Cardiac muscle cell (in vitro differentiated cells and primary cell): Measurements from ENCODE around the gene SLC29A1. TPM values are rescaled to one million over a fixed set of nuclear protein-coding genes. Genes with fewer than 3 reads are reported as not detected.

Source experiments
- DNase-seq, 2 donors: peaks; one replicate each; pipeline versions ENCODE4 v3.0.0 to v3.0.0-alpha.2; 2010 to 2017; ENCODE audit warnings: low read depth in 1 of 2, low spot score in 1 of 2
- H3K27ac ChIP-seq: fragments of 200-600 bp; sonication (generic); 2 replicates; pipeline ENCODE4 v1.5.1; 2016
- H3K27me3 ChIP-seq: fragments of 200-600 bp; sonication (generic); 2 replicates; pipeline ENCODE4 v1.6.0; 2016; ENCODE audit warnings: control low read depth
- H3K36me3 ChIP-seq: fragments of 200-600 bp; sonication (generic); 2 replicates; pipeline ENCODE4 v1.5.1; 2016; ENCODE audit warnings: control low read depth
- H3K4me1 ChIP-seq: fragments of 200-600 bp; sonication (generic); 2 replicates; pipeline ENCODE4 v1.8.1; 2017; ENCODE audit warnings: low read depth, mild to moderate bottlenecking, mixed run types
- H3K4me3 ChIP-seq: fragments of 200-600 bp; sonication (generic); 2 replicates; pipeline ENCODE4 v1.5.1; 2016; ENCODE audit warnings: mild to moderate bottlenecking
- H3K9me3 ChIP-seq: fragments of 200-600 bp; sonication (generic); 2 replicates; pipeline ENCODE4 v1.5.1; 2017; ENCODE audit warnings: low read depth, mild to moderate bottlenecking, control low read depth
- CTCF ChIP-seq: IDR thresholded peaks from 2 replicates; pipeline ENCODE4 v1.5.1; 2012; ENCODE audit warnings: low read depth, mild to moderate bottlenecking, low read length
- polyA plus RNA-seq: library from polyadenylated mRNA; unstranded; fragments of >200 nt; fragmentation: Nextera tagmentation; extraction: Ambion mirVana; gene quantifications from 2 replicates; pipeline ENCODE4 v1.2.1, GENCODE V29; 2016
- total RNA-seq: library from RNA; depleted of rRNA; stranded (reverse); fragments of >200 nt; gene quantifications from 2 replicates; pipeline ENCODE4 v1.2.3, GENCODE V29; 2016

The SLC29A1 gene
- total and polyA plus RNA-seq, 2 experiments from 2014 or later: 62.7 to 88.7 TPM

- Histone ChIP-seq H3K9me3 (no peaks in the 10 kb centered on the region), H3K36me3 (no peaks in the 10 kb centered on the region), H3K4me3 (no peak overlapping the region), H3K27ac (no peak overlapping the region), H3K27me3 (peaks cover 48% of the 10 kb centered on the region), H3K4me1 (no peaks in the 10 kb centered on the region)
- no peak for DNase-seq
- no peak for TF ChIP-seq CTCF
Measured at GRCh38 chr6:44277763-44278162, 54.4 kb downstream of the SLC29A1 start.

GRCh38 chr6:44278315-44278714 is 54.9 kb downstream of the SLC29A1 start:
- Histone ChIP-seq H3K27me3 (peaks cover 48% of the 10 kb centered on the region), H3K4me3 (no peak overlapping the region), H3K4me1 (no peaks in the 10 kb centered on the region), H3K9me3 (no peaks in the 10 kb centered on the region), H3K36me3 (no peaks in the 10 kb centered on the region), H3K27ac (no peak overlapping the region)
- TF ChIP-seq CTCF: no peak
- DNase-seq: no peak

- TF ChIP-seq CTCF: no peak
Measured at GRCh38 chr6:44278774-44279697, 55.6 kb downstream of the SLC29A1 start.

More at GRCh38 chr6:44278774-44279697, 55.6 kb downstream of the SLC29A1 start:
- Histone ChIP-seq H3K27me3 (peaks cover 53% of the 10 kb centered on the region), H3K27ac (no peak overlapping the region), H3K4me1 (no peaks in the 10 kb centered on the region), H3K9me3 (no peaks in the 10 kb centered on the region), H3K36me3 (no peaks in the 10 kb centered on the region), H3K4me3 (no peak overlapping the region)
- DNase-seq: no peak

Other genes starting within 250 kb of the SLC29A1 start
- 66.4 and 78.8 TPM in 2 replicates for gene MRPL14, start 96.1 kb upstream of the SLC29A1 start, total RNA-seq
- gene MRPL14, start 96.1 kb upstream of the SLC29A1 start, polyA plus RNA-seq: 130 and 165 TPM in 2 replicates
- gene TMEM63B, start 96.0 kb upstream of the SLC29A1 start, total RNA-seq: 52.4 and 57.3 TPM in 2 replicates
- 51.7 and 54.2 TPM in 2 replicates for gene TMEM63B, start 96.0 kb upstream of the SLC29A1 start, polyA plus RNA-seq
- not detected in 2 replicates for gene CAPN11, start 64.8 kb upstream of the SLC29A1 start, total RNA-seq
- gene CAPN11, start 64.8 kb upstream of the SLC29A1 start, polyA plus RNA-seq: not detected in 2 replicates
- gene MYMX, start 6.7 kb upstream of the SLC29A1 start, total RNA-seq: 0.21 TPM in 1 of 2 replicates, not detected in the other
- 0.55 and 1.0 TPM in 2 replicates for gene MYMX, start 6.7 kb upstream of the SLC29A1 start, polyA plus RNA-seq
- 865 and 876 TPM in 2 replicates for gene HSP90AB1, start 23.5 kb downstream of the SLC29A1 start, total RNA-seq
- 665 and 702 TPM in 2 replicates for gene HSP90AB1, start 23.5 kb downstream of the SLC29A1 start, polyA plus RNA-seq
- 34.3 and 50.5 TPM in 2 replicates for gene SLC35B2, start 33.9 kb downstream of the SLC29A1 start, total RNA-seq
- gene SLC35B2, start 33.9 kb downstream of the SLC29A1 start, polyA plus RNA-seq: 44.4 and 63.3 TPM in 2 replicates
- gene NFKBIE, start 42.0 kb downstream of the SLC29A1 start, total RNA-seq: 23.8 and 34.2 TPM in 2 replicates
- 8.2 and 12.5 TPM in 2 replicates for gene NFKBIE, start 42.0 kb downstream of the SLC29A1 start, polyA plus RNA-seq
- 0.21 and 0.39 TPM in 2 replicates for gene TMEM151B, start 46.9 kb downstream of the SLC29A1 start, total RNA-seq
- 0.29 and 0.77 TPM in 2 replicates for gene TMEM151B, start 46.9 kb downstream of the SLC29A1 start, polyA plus RNA-seq
- 20.9 and 26.7 TPM in 2 replicates for gene AARS2, start 89.8 kb downstream of the SLC29A1 start, total RNA-seq
- gene AARS2, start 89.8 kb downstream of the SLC29A1 start, polyA plus RNA-seq: 17.3 and 22.9 TPM in 2 replicates
- gene SPATS1, start 119.1 kb downstream of the SLC29A1 start, total RNA-seq: 0.63 TPM in 1 of 2 replicates, not detected in the other
- not detected in 2 replicates for gene SPATS1, start 119.1 kb downstream of the SLC29A1 start, polyA plus RNA-seq
- 17.1 and 17.8 TPM in 2 replicates for gene CDC5L, start 164.1 kb downstream of the SLC29A1 start, total RNA-seq
- 19.6 and 20.3 TPM in 2 replicates for gene CDC5L, start 164.1 kb downstream of the SLC29A1 start, polyA plus RNA-seq